Tibial nerve (tissue), 4 donors: ENCODE data around the gene MED26.

ENCODE experiments used
- EP300 ChIP-seq, 2 donors: sonication (generic); formaldehyde crosslinking; IDR thresholded peaks; one replicate each; pipeline ENCODE4 v1.6.1; 2017; ENCODE audit warnings: antibody characterized with exemption in 2 of 2, mild to moderate bottlenecking in 1 of 2
- POLR2A ChIP-seq, 2 donors: fragments of 450-650 bp; IDR thresholded peaks; one replicate each; pipeline ENCODE4 v1.6.1; 2017; ENCODE audit warnings: antibody characterized with exemption in 2 of 2, mild to moderate bottlenecking in 2 of 2, moderate library complexity in 2 of 2
- TF ChIP-seq, protein P1 (sequence below), 5 experiments: fragments of 200-600 bp in 3 of 5; fragments of 450-650 bp in 2 of 5; sonication (generic) in 3 of 5; IDR thresholded peaks; one replicate each; pipeline ENCODE4 v1.5.1; 2016 to 2019; ENCODE audit warnings: antibody characterized with exemption in 5 of 5, mild to moderate bottlenecking in 3 of 5, moderate library complexity in 2 of 5

DNA sequence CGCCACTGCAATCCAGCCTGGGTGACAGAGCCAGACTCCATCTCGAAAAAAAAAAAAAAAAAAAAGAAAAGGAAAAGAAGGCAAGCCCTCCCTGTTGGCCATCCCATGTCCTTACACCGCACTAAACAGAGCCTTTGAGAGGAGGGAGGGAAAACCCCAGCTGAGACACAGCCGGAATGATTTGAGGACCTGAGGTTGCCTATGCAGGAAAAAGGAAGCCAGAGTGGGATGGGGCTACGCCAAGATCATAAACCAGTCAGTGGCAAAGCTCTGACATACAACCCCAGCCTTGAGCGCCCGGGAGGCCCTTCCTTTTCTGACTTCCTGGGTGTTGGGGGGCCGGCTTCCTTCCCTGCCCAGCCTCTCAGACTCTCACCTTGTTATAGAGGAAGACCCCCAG lies 73.2 kb downstream of the MED26 start:
- TF ChIP-seq, protein P1, sequence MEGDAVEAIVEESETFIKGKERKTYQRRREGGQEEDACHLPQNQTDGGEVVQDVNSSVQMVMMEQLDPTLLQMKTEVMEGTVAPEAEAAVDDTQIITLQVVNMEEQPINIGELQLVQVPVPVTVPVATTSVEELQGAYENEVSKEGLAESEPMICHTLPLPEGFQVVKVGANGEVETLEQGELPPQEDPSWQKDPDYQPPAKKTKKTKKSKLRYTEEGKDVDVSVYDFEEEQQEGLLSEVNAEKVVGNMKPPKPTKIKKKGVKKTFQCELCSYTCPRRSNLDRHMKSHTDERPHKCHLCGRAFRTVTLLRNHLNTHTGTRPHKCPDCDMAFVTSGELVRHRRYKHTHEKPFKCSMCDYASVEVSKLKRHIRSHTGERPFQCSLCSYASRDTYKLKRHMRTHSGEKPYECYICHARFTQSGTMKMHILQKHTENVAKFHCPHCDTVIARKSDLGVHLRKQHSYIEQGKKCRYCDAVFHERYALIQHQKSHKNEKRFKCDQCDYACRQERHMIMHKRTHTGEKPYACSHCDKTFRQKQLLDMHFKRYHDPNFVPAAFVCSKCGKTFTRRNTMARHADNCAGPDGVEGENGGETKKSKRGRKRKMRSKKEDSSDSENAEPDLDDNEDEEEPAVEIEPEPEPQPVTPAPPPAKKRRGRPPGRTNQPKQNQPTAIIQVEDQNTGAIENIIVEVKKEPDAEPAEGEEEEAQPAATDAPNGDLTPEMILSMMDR (IDR thresholded peaks at IDR 0.05) = no peak
- TF ChIP-seq POLR2A (IDR thresholded peaks at IDR 0.05) (no peak), EP300 (IDR thresholded peaks at IDR 0.05) (no peak)
